Fibroblast of pulmonary artery (primary cell): ENCODE measurements around the gene CACNA1S.

Experiments
- DNase-seq: peaks from one replicate; pipeline ENCODE4 v3.0.0-alpha.2; 2010; ENCODE audit warnings: low read depth
- H3K4me3 ChIP-seq: replicated peaks from 2 replicates; pipeline ENCODE4 v1.5.1; 2011; ENCODE audit warnings: low read depth, mild to moderate bottlenecking, control low read depth, low read length, moderate library complexity
- CTCF ChIP-seq: IDR thresholded peaks from 2 replicates; pipeline ENCODE4 v1.5.1; 2011; ENCODE audit warnings: mild to moderate bottlenecking, control low read depth, low read length, inconsistent platforms; ENCODE audit errors: missing control alignments

The CACNA1S gene

GRCh38 chr1:201053155-201053860 lies 58.9 kb downstream of the CACNA1S start:
- no peak overlapping the region for H3K4me3 ChIP-seq
- DNase-seq, result no peak
- TF ChIP-seq CTCF, result no peak

GRCh38 chr1:201051399-201051798 lies 60.8 kb downstream of the CACNA1S start:
- TF ChIP-seq CTCF, result no peak
- no peak for DNase-seq
- no peak overlapping the region for H3K4me3 ChIP-seq

DNA sequence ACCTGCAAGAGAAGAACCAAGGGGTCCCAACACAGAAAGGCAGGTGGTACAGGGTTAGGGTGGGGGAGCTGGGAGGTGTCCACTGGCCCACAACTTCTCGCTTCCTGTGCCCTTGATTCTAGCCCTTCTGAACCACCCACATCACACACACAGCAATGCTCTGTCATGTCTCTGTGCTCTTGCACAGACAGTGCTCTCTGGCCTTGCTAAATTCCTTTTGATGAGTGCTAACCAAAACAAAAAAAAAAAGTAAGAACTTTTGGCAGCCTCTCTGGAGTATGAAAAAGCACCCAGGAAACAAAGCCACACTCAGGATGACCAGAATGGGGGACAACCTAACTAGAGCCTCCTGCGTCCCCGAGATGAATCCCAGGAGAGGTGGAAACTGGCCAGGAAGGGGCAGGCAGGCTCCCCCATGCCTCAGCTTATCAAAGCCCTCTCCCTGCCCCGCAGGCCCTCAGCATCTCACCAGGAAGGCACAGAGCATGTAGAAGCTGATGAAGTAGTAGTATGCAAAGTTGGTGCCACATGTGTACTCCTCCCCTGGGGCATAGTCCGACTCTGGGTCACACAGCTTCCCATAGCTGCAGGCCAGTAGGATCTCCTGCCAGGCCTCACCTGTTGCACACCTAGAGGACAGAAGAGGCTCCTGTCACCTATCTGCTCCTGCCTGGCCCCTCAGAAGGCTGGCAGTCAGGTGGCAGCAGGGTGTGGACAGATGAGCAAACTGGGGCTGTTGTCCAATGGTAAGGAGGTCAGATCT lies 61.5 kb downstream of the CACNA1S start:
- no peak for DNase-seq
- no peak for TF ChIP-seq CTCF
- H3K4me3 ChIP-seq, result no peak overlapping the region

- TF ChIP-seq CTCF, result no peak
- H3K4me3 ChIP-seq, result no peak overlapping the region
- no peak for DNase-seq
Measured at GRCh38 chr1:201049248-201049831, 62.9 kb downstream of the CACNA1S start.

- TF ChIP-seq CTCF, result no peak
- DNase-seq, result no peak
- no peak overlapping the region for H3K4me3 ChIP-seq
Measured at GRCh38 chr1:201048521-201048920, 63.7 kb downstream of the CACNA1S start.

- H3K4me3 ChIP-seq, result no peak overlapping the region
- no peak for TF ChIP-seq CTCF
- no peak for DNase-seq
Measured at GRCh38 chr1:201044119-201044518, 68.1 kb downstream of the CACNA1S start.
